SK-N-SH treated with all-trans-retinoic acid at 6 μM for 48 hours (cell line): Measurements from ENCODE around the gene CCDC3.

Experiments used
- ATAC-seq: fragments of 200-7000 bp; cut with Tn5 transposase; 3 replicates; pipeline ENCODE4 v1.9.1; 2020; ENCODE audit warnings: mild to moderate bottlenecking, moderate library complexity
- ARNTL ChIP-seq: fragments of 450-650 bp; formaldehyde crosslinking; IDR thresholded peaks from 2 replicates; pipeline ENCODE4 v1.5.0; 2020; ENCODE audit warnings: low read depth, mild to moderate bottlenecking, moderate library complexity, borderline replicate concordance
- BACH2 ChIP-seq: fragments of 250-450 bp; sonication (Bioruptor Pico); IDR thresholded peaks from 2 replicates; pipeline ENCODE4 v1.9.0; 2021; ENCODE audit warnings: mild to moderate bottlenecking, borderline replicate concordance
- CSDC2 ChIP-seq: fragments of 250-450 bp; sonication (Bioruptor Pico); IDR thresholded peaks from 2 replicates; pipeline ENCODE4 v1.5.0; 2020; ENCODE audit warnings: mild to moderate bottlenecking, moderate library complexity
- ESRRG ChIP-seq: fragments of 250-450 bp; sonication (Bioruptor Pico); IDR thresholded peaks from 2 replicates; pipeline ENCODE4 v1.6.1; 2021; ENCODE audit warnings: mild to moderate bottlenecking
- GLIS3 ChIP-seq: fragments of 250-450 bp; sonication (Bioruptor Pico); IDR thresholded peaks from 2 replicates; pipeline ENCODE4 v1.5.0; 2020; ENCODE audit warnings: mild to moderate bottlenecking, moderate library complexity
- ISL1 ChIP-seq: fragments of 250-450 bp; sonication (Bioruptor Pico); IDR thresholded peaks from 2 replicates; pipeline ENCODE4 v2.1.2; 2022; ENCODE audit warnings: mild to moderate bottlenecking, moderate library complexity
- OSR1 ChIP-seq: fragments of 250-450 bp; sonication (Bioruptor Pico); IDR thresholded peaks from 2 replicates; pipeline ENCODE4 v1.8.0; 2022; ENCODE audit warnings: moderate library complexity, mild to moderate bottlenecking, inconsistent platforms
- PPARA ChIP-seq: fragments of 250-450 bp; sonication (Bioruptor Pico); IDR thresholded peaks from 2 replicates; pipeline ENCODE4 v1.5.0; 2020; ENCODE audit warnings: mild to moderate bottlenecking, borderline replicate concordance
- SNAI2 ChIP-seq: fragments of 250-450 bp; sonication (Bioruptor Pico); IDR thresholded peaks from 2 replicates; pipeline ENCODE4 v1.5.0; 2020; ENCODE audit warnings: mild to moderate bottlenecking, moderate library complexity
- TOX ChIP-seq: fragments of 250-450 bp; sonication (Bioruptor Pico); IDR thresholded peaks from 2 replicates; pipeline ENCODE4 v1.8.0; 2021; ENCODE audit warnings: mild to moderate bottlenecking, moderate library complexity, borderline replicate concordance
- ZC3H10 ChIP-seq: fragments of 250-450 bp; sonication (Bioruptor Pico); IDR thresholded peaks from 2 replicates; pipeline ENCODE4 v1.5.1; 2021; ENCODE audit warnings: mild to moderate bottlenecking, moderate library complexity
- ZFP3 ChIP-seq: fragments of 250-450 bp; sonication (Bioruptor Pico); IDR thresholded peaks from 2 replicates; pipeline ENCODE4 v1.5.0; 2020; ENCODE audit warnings: mild to moderate bottlenecking, moderate library complexity
- ZFP30 ChIP-seq: fragments of 450-650 bp; formaldehyde crosslinking; IDR thresholded peaks from 2 replicates; pipeline ENCODE4 v1.5.0; 2022; ENCODE audit warnings: mild to moderate bottlenecking, moderate library complexity
- ZNF70 ChIP-seq: fragments of 450-650 bp; formaldehyde crosslinking; IDR thresholded peaks from 2 replicates; pipeline ENCODE4 v1.5.0; 2020; ENCODE audit warnings: mild to moderate bottlenecking, moderate library complexity
- ZNF8 ChIP-seq: fragments of 450-650 bp; formaldehyde crosslinking; IDR thresholded peaks from 2 replicates; pipeline ENCODE4 v1.5.0; 2020; ENCODE audit warnings: mild to moderate bottlenecking, moderate library complexity
- TF ChIP-seq, protein P1 (sequence below): fragments of 250-450 bp; sonication (Bioruptor Pico); IDR thresholded peaks from 2 replicates; pipeline ENCODE4 v1.8.0; 2020; ENCODE audit warnings: mild to moderate bottlenecking, moderate library complexity, borderline replicate concordance
- TF ChIP-seq, protein P2 (sequence below): fragments of 250-450 bp; sonication (Bioruptor Pico); IDR thresholded peaks from 2 replicates; pipeline ENCODE4 v1.5.1; 2021; ENCODE audit warnings: mild to moderate bottlenecking, moderate library complexity
- TF ChIP-seq, protein P3 (sequence below): fragments of 250-450 bp; sonication (Bioruptor Pico); IDR thresholded peaks from 2 replicates; pipeline ENCODE4 v1.8.0; 2021; ENCODE audit warnings: low read depth, mild to moderate bottlenecking, moderate library complexity, borderline replicate concordance
- TF ChIP-seq, protein P4 (sequence below): fragments of 250-450 bp; sonication (Bioruptor Pico); IDR thresholded peaks from 2 replicates; pipeline ENCODE4 v1.5.0; 2020; ENCODE audit warnings: mild to moderate bottlenecking, moderate library complexity

The CCDC3 gene

DNA sequence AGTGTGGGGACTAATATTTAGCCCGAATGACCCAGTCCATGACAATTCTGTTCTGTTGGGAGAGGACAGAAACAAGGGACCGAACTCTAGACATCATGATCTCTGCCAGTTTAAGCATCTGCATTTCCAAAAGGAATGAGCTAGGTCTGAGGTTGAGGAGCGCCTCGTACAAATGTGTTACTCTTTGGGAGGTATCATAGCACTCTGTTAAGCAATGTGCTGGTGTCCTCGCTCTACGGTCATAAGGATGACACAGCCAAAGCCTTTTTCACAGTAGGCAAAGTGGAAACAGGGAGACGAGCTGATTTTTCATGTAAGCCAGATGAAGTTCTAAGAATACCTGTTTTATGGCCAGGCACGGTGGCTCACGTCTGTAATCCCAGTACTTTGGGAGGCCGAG, 15.4 kb upstream of the CCDC3 start (continued):
- TF ChIP-seq ARNTL (CRISPR knock-in tag) (no peak), CSDC2 (CRISPR knock-in tag) (no peak)

DNA sequence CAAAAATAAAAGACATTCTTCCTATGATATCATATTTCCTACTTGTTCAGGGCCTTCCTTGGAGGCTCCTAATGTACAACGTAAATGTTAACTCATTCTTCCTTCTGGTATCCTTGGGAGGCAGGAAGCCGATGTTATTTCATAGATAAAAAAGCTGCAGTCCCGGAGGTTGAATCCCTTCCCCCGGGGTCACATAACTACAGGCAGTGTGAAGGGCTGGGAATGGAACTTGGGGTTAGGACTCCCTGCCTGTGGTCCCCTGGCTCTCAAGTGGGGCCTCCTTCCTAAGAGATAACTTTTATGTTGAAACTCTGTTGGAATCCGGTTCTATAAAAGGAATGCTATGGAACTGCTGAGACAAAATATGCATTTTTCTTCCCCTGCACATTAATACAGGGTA, 14.9 kb upstream of the CCDC3 start:
- TF ChIP-seq OSR1, result no peak
- no peak for TF ChIP-seq BACH2 (CRISPR knock-in tag)
- no peak for TF ChIP-seq TOX (CRISPR knock-in tag)
- TF ChIP-seq, protein P1, sequence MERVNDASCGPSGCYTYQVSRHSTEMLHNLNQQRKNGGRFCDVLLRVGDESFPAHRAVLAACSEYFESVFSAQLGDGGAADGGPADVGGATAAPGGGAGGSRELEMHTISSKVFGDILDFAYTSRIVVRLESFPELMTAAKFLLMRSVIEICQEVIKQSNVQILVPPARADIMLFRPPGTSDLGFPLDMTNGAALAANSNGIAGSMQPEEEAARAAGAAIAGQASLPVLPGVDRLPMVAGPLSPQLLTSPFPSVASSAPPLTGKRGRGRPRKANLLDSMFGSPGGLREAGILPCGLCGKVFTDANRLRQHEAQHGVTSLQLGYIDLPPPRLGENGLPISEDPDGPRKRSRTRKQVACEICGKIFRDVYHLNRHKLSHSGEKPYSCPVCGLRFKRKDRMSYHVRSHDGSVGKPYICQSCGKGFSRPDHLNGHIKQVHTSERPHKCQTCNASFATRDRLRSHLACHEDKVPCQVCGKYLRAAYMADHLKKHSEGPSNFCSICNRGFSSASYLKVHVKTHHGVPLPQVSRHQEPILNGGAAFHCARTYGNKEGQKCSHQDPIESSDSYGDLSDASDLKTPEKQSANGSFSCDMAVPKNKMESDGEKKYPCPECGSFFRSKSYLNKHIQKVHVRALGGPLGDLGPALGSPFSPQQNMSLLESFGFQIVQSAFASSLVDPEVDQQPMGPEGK (CRISPR knock-in tag), result no peak
- TF ChIP-seq ZFP30 (CRISPR knock-in tag), result no peak
- TF ChIP-seq, protein P2, sequence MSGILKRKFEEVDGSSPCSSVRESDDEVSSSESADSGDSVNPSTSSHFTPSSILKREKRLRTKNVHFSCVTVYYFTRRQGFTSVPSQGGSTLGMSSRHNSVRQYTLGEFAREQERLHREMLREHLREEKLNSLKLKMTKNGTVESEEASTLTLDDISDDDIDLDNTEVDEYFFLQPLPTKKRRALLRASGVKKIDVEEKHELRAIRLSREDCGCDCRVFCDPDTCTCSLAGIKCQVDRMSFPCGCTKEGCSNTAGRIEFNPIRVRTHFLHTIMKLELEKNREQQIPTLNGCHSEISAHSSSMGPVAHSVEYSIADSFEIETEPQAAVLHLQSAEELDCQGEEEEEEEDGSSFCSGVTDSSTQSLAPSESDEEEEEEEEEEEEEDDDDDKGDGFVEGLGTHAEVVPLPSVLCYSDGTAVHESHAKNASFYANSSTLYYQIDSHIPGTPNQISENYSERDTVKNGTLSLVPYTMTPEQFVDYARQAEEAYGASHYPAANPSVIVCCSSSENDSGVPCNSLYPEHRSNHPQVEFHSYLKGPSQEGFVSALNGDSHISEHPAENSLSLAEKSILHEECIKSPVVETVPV (CRISPR knock-in tag), result no peak
- TF ChIP-seq ISL1 (CRISPR knock-in tag), result no peak
- no peak for TF ChIP-seq CSDC2 (CRISPR knock-in tag)
- TF ChIP-seq, protein P3, sequence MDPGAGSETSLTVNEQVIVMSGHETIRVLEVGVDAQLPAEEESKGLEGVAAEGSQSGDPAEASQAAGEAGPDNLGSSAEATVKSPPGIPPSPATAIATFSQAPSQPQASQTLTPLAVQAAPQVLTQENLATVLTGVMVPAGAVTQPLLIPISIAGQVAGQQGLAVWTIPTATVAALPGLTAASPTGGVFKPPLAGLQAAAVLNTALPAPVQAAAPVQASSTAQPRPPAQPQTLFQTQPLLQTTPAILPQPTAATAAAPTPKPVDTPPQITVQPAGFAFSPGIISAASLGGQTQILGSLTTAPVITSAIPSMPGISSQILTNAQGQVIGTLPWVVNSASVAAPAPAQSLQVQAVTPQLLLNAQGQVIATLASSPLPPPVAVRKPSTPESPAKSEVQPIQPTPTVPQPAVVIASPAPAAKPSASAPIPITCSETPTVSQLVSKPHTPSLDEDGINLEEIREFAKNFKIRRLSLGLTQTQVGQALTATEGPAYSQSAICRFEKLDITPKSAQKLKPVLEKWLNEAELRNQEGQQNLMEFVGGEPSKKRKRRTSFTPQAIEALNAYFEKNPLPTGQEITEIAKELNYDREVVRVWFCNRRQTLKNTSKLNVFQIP (CRISPR knock-in tag), result no peak
- TF ChIP-seq PPARA (CRISPR knock-in tag), result no peak
- no peak for TF ChIP-seq ARNTL (CRISPR knock-in tag)
- no peak for TF ChIP-seq ZC3H10 (CRISPR knock-in tag)
- TF ChIP-seq ZNF70 (CRISPR knock-in tag), result no peak
- TF ChIP-seq GLIS3 (CRISPR knock-in tag), result no peak
- no peak for TF ChIP-seq ZNF8 (CRISPR knock-in tag)
- TF ChIP-seq, protein P4, sequence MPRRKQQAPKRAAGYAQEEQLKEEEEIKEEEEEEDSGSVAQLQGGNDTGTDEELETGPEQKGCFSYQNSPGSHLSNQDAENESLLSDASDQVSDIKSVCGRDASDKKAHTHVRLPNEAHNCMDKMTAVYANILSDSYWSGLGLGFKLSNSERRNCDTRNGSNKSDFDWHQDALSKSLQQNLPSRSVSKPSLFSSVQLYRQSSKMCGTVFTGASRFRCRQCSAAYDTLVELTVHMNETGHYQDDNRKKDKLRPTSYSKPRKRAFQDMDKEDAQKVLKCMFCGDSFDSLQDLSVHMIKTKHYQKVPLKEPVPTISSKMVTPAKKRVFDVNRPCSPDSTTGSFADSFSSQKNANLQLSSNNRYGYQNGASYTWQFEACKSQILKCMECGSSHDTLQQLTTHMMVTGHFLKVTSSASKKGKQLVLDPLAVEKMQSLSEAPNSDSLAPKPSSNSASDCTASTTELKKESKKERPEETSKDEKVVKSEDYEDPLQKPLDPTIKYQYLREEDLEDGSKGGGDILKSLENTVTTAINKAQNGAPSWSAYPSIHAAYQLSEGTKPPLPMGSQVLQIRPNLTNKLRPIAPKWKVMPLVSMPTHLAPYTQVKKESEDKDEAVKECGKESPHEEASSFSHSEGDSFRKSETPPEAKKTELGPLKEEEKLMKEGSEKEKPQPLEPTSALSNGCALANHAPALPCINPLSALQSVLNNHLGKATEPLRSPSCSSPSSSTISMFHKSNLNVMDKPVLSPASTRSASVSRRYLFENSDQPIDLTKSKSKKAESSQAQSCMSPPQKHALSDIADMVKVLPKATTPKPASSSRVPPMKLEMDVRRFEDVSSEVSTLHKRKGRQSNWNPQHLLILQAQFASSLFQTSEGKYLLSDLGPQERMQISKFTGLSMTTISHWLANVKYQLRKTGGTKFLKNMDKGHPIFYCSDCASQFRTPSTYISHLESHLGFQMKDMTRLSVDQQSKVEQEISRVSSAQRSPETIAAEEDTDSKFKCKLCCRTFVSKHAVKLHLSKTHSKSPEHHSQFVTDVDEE (CRISPR knock-in tag), result no peak
- no peak for ATAC-seq

DNA sequence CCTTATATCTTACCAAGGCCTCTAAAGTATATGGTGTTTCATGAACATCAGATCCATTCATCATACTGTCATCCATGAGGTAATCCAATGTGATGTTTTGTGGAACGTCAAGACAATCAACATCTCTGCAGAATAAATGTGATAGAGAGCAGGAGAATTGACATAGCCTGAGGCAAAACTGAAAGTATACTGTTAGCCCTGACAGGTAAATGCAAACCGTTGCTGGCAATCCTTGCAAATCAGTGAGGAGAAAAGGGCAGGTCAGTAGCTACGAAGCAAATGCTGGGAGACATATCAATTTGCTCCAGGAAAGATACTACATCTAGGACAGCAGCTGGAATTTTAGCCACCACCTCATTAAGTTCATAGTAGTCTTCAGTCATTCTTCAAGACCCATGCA, 4.5 kb upstream of the CCDC3 start:
- TF ChIP-seq SNAI2 (CRISPR knock-in tag), result no peak
- TF ChIP-seq ZFP30 (CRISPR knock-in tag), result no peak
- TF ChIP-seq CSDC2 (CRISPR knock-in tag), result no peak
- TF ChIP-seq BACH2 (CRISPR knock-in tag), result no peak
- TF ChIP-seq, protein P4 (CRISPR knock-in tag), result no peak
- TF ChIP-seq ZNF8 (CRISPR knock-in tag), result no peak
- TF ChIP-seq, all 23 proteins: peak for 0
- no peak for ATAC-seq

DNA sequence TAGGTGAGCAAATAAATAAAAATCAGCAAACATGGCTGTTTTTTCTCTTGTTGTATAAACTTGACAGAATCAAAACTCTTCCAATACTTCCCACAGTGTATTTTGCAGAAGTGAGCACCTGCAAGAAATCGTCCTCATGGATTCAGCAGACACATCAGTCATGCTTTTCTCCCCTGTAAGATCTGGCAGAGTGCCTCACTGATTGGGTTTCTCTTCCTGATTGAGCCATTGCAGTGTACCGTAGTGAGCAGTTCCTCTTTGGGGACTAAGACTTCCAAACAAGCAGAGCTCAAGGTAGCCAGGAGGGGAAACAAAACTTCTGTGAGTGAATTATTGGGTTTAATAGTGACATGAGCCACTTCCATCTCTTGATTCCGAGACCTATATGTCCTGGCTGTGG, 2.2 kb upstream of the CCDC3 start:
- ATAC-seq, result no peak
- no peak for TF ChIP-seq ARNTL (CRISPR knock-in tag)
- TF ChIP-seq ZC3H10 (CRISPR knock-in tag), result no peak
- TF ChIP-seq, protein P2 (CRISPR knock-in tag), result no peak
- TF ChIP-seq ESRRG, result no peak
- TF ChIP-seq ZFP3 (CRISPR knock-in tag), result no peak
- TF ChIP-seq ISL1 (CRISPR knock-in tag), result no peak
- TF ChIP-seq, protein P3 (CRISPR knock-in tag), result no peak
